ENCODE data around the gene HDAC11.

DNA sequence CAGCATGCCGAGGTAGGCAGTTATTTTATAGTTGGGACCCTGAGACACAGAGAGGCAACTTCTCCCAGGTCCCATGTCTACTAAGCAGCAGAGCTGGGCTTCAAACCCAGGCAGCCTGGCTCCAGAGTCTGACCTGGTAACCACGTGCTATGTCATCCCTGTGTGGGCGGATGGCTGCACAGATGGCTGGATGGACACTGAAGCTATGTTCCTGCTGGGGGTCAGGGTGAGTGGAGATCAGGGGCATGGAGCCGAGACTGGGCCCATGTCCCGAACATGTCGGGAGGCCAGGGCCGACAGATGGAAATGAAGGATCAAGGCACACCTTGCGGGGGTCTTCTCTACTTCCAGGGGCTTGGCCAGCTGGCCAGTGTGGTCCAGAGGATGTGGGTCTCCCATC, 59.6 kb downstream of the HDAC11 start:
- TF ChIP-seq, protein P1, sequence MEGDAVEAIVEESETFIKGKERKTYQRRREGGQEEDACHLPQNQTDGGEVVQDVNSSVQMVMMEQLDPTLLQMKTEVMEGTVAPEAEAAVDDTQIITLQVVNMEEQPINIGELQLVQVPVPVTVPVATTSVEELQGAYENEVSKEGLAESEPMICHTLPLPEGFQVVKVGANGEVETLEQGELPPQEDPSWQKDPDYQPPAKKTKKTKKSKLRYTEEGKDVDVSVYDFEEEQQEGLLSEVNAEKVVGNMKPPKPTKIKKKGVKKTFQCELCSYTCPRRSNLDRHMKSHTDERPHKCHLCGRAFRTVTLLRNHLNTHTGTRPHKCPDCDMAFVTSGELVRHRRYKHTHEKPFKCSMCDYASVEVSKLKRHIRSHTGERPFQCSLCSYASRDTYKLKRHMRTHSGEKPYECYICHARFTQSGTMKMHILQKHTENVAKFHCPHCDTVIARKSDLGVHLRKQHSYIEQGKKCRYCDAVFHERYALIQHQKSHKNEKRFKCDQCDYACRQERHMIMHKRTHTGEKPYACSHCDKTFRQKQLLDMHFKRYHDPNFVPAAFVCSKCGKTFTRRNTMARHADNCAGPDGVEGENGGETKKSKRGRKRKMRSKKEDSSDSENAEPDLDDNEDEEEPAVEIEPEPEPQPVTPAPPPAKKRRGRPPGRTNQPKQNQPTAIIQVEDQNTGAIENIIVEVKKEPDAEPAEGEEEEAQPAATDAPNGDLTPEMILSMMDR (IDR thresholded peaks at IDR 0.05), result no peak
- TF ChIP-seq POLR2A (IDR thresholded peaks at IDR 0.05; ENCODE audit: low read depth), result no peak
- no peak for TF ChIP-seq EP300 (IDR thresholded peaks at IDR 0.05)
